IMR-90 (cell line): ENCODE results near the gene SAG. TPM values are rescaled to one million over a fixed set of nuclear protein-coding genes. Genes with fewer than 3 reads are reported as not detected.

Experiments used
- ATAC-seq: fragments of 200-7000 bp; cut with Tn5 transposase; 2 replicates; pipeline ENCODE4 v1.9.1; 2020; ENCODE audit warnings: low read depth, mild to moderate bottlenecking, moderate library complexity
- BruUV-seq: library from RNA; stranded (reverse); fragments of 400-500 nt; replicated peaks from 2 replicates; lab custom pipeline; 2021; lab: Mats Ljungman, UMichigan
- CTCF ChIA-PET: fragments of 300-600 bp; formaldehyde crosslinking; extraction: SDS; loops from one replicate; lab custom pipeline; 2021; ENCODE audit warnings: antibody characterized with exemption; lab: Yijun Ruan, JAX
- POLR2A ChIA-PET: fragments of 300-600 bp; sonication (Branson Sonifier 250); formaldehyde crosslinking; loops from one replicate; lab custom pipeline; 2022; ENCODE audit warnings: antibody characterized with exemption; ENCODE audit not compliant: unreplicated experiment; lab: Charles Lee
- DNase-seq: peaks from one replicate; pipeline ENCODE4 v3.0.0; 2013
- H2AFZ ChIP-seq: replicated peaks from 2 replicates; pipeline ENCODE3; 2013; ENCODE audit warnings: low read length, mild to moderate bottlenecking; ENCODE audit not compliant: poor library complexity
- H2AK5ac ChIP-seq: 2 replicates; pipeline ENCODE4 v1.6.1; 2013; ENCODE audit warnings: low read depth, low read length, inconsistent platforms
- H2AK9ac ChIP-seq: replicated peaks from 2 replicates; pipeline ENCODE3; 2013; ENCODE audit warnings: mild to moderate bottlenecking, low read depth, low read length, moderate library complexity; ENCODE audit not compliant: poor library complexity
- H2BK120ac ChIP-seq: 2 replicates; pipeline ENCODE4 v1.6.1; 2013; ENCODE audit warnings: low read depth, low read length, inconsistent platforms
- H2BK15ac ChIP-seq: 3 replicates; pipeline ENCODE4 v1.6.1; 2013; ENCODE audit warnings: low read depth, low read length, inconsistent platforms
- H2BK20ac ChIP-seq: 2 replicates; pipeline ENCODE4 v1.6.1; 2013; ENCODE audit warnings: low read depth, mild to moderate bottlenecking, inconsistent platforms, low read length, moderate library complexity
- H2BK5ac ChIP-seq: 2 replicates; pipeline ENCODE4 v1.6.1; 2013; ENCODE audit warnings: mild to moderate bottlenecking, low read depth, low read length, inconsistent platforms; ENCODE audit not compliant: poor library complexity, severe bottlenecking
- H3K14ac ChIP-seq: replicated peaks from 2 replicates; pipeline ENCODE4 v1.6.1; 2013; ENCODE audit warnings: low read depth, low read length, inconsistent platforms
- H3K18ac ChIP-seq: 2 replicates; pipeline ENCODE4 v1.6.1; 2013; ENCODE audit warnings: low read depth, low read length, control low read depth
- H3K23ac ChIP-seq: 2 replicates; pipeline ENCODE4 v1.6.1; 2013; ENCODE audit warnings: low read depth, low read length, inconsistent platforms
- H3K27ac ChIP-seq: 2 replicates; pipeline ENCODE4 v1.5.1; 2013; ENCODE audit warnings: mild to moderate bottlenecking, control low read depth, low read length; ENCODE audit not compliant: insufficient read depth
- H3K27me3 ChIP-seq: 2 replicates; pipeline ENCODE4 v1.6.1; 2013; ENCODE audit warnings: low read length; ENCODE audit not compliant: control insufficient read depth, insufficient read depth
- H3K36me3 ChIP-seq: 2 replicates; pipeline ENCODE4 v1.6.1; 2013; ENCODE audit warnings: low read length, mixed read lengths; ENCODE audit not compliant: control insufficient read depth, insufficient read depth
- H3K4ac ChIP-seq: 2 replicates; pipeline ENCODE4 v1.6.1; 2013; ENCODE audit warnings: low read depth, low read length, inconsistent platforms
- H3K4me1 ChIP-seq: 2 replicates; pipeline ENCODE4 v1.6.1; 2013; ENCODE audit warnings: low read length, mixed read lengths; ENCODE audit not compliant: control insufficient read depth, insufficient read depth
- H3K4me2 ChIP-seq: 2 replicates; pipeline ENCODE4 v1.6.1; 2013; ENCODE audit warnings: low read depth, mild to moderate bottlenecking, control low read depth, low read length, moderate library complexity
- H3K4me3 ChIP-seq: 2 replicates; pipeline ENCODE4 v1.5.1; 2013; ENCODE audit warnings: low read depth, mild to moderate bottlenecking, control low read depth, low read length, moderate library complexity; ENCODE audit not compliant: insufficient read depth
- H3K56ac ChIP-seq: 2 replicates; pipeline ENCODE4 v1.6.1; 2013; ENCODE audit warnings: low read length, inconsistent platforms; ENCODE audit not compliant: insufficient read depth; ENCODE audit errors: extremely low read depth
- H3K79me1 ChIP-seq, 2 experiments: 2 replicates each; pipeline ENCODE4 v1.6.1; 2013; ENCODE audit warnings: low read length in 2 of 2, inconsistent platforms in 1 of 2, low read depth in 1 of 2
- H3K9ac ChIP-seq: 2 replicates; pipeline ENCODE4 v1.6.1; 2013; ENCODE audit warnings: low read depth, low read length, control low read depth
- H3K9me1 ChIP-seq: 2 replicates; pipeline ENCODE4 v1.6.1; 2013; ENCODE audit warnings: low read length, inconsistent platforms; ENCODE audit not compliant: insufficient read depth
- H3K9me3 ChIP-seq: 2 replicates; pipeline ENCODE4 v1.6.1; 2013; ENCODE audit warnings: low read length; ENCODE audit not compliant: control insufficient read depth, insufficient read depth
- H4K20me1 ChIP-seq: 2 replicates; pipeline ENCODE4 v1.6.1; 2013; ENCODE audit warnings: low read length, inconsistent platforms; ENCODE audit not compliant: insufficient read depth
- H4K5ac ChIP-seq: 2 replicates; pipeline ENCODE4 v1.6.1; 2013; ENCODE audit warnings: mild to moderate bottlenecking, low read depth, low read length, control low read depth
- H4K8ac ChIP-seq, 2 experiments: 2 replicates each; pipeline ENCODE4 v1.6.1; 2013; ENCODE audit warnings: low read depth in 2 of 2, low read length in 2 of 2, control low read depth in 1 of 2, inconsistent platforms in 1 of 2
- H4K91ac ChIP-seq: 2 replicates; pipeline ENCODE4 v1.6.1; 2013; ENCODE audit warnings: low read depth, low read length, inconsistent platforms; ENCODE audit not compliant: insufficient read depth
- BHLHE40 ChIP-seq: fragments of 150-350 bp; IDR thresholded peaks from 2 replicates; pipeline ENCODE4 v1.6.1; 2016; ENCODE audit warnings: mild to moderate bottlenecking, low read depth, low read length
- CEBPB ChIP-seq: IDR thresholded peaks from 2 replicates; pipeline ENCODE4 v1.6.1; 2012; ENCODE audit warnings: low read depth, low read length, improper control_type of control experiment
- CHD1 ChIP-seq: IDR thresholded peaks from 2 replicates; pipeline ENCODE4 v1.6.1; 2012; ENCODE audit warnings: low read depth, low read length, improper control_type of control experiment
- CTCF ChIP-seq: conservative IDR thresholded peaks from 2 replicates; pipeline ENCODE4 v1.5.1; 2012; ENCODE audit warnings: mild to moderate bottlenecking, low read depth, low read length, improper control_type of control experiment
- ELK1 ChIP-seq: fragments of 150-350 bp; IDR thresholded peaks from 2 replicates; pipeline ENCODE4 v1.6.1; 2016; ENCODE audit warnings: low read depth, mild to moderate bottlenecking, low read length, moderate library complexity, borderline replicate concordance
- FOS ChIP-seq: fragments of 150-350 bp; IDR thresholded peaks from 2 replicates; pipeline ENCODE4 v1.6.1; 2016; ENCODE audit warnings: low read depth, low read length
- MAFK ChIP-seq: IDR thresholded peaks from 2 replicates; pipeline ENCODE4 v1.6.1; 2012; ENCODE audit warnings: low read depth, low read length, improper control_type of control experiment
- MAZ ChIP-seq: IDR thresholded peaks from 2 replicates; pipeline ENCODE4 v1.6.1; 2012; ENCODE audit warnings: low read depth, mild to moderate bottlenecking, low read length, improper control_type of control experiment, moderate library complexity, borderline replicate concordance
- MXI1 ChIP-seq: IDR thresholded peaks from 2 replicates; pipeline ENCODE4 v1.6.1; 2012; ENCODE audit warnings: low read depth, mild to moderate bottlenecking, low read length, moderate library complexity, borderline replicate concordance
- NFE2L2 ChIP-seq: fragments of 150-350 bp; IDR thresholded peaks from 2 replicates; pipeline ENCODE4 v1.6.1; 2016; ENCODE audit warnings: low read depth, mild to moderate bottlenecking, low read length
- POLR2A ChIP-seq: IDR thresholded peaks from 2 replicates; pipeline ENCODE4 v1.6.1; 2012; ENCODE audit warnings: mild to moderate bottlenecking, low read depth, low read length
- RAD21 ChIP-seq: IDR thresholded peaks from 2 replicates; pipeline ENCODE4 v1.6.1; 2012; ENCODE audit warnings: low read length, improper control_type of control experiment
- RCOR1 ChIP-seq: IDR thresholded peaks from 2 replicates; pipeline ENCODE4 v1.6.1; 2012; ENCODE audit warnings: mild to moderate bottlenecking, low read length, improper control_type of control experiment; ENCODE audit not compliant: insufficient replicate concordance
- RFX5 ChIP-seq: IDR thresholded peaks from 2 replicates; pipeline ENCODE4 v1.8.0; 2012; ENCODE audit warnings: low read depth, mild to moderate bottlenecking, low read length, moderate library complexity
- SMC3 ChIP-seq: fragments of 150-350 bp; IDR thresholded peaks from 2 replicates; pipeline ENCODE4 v1.6.1; 2016; ENCODE audit warnings: low read depth, mild to moderate bottlenecking, antibody characterized with exemption, low read length, moderate library complexity
- USF2 ChIP-seq: fragments of 150-350 bp; IDR thresholded peaks from 2 replicates; pipeline ENCODE4 v1.6.1; 2017; ENCODE audit warnings: mild to moderate bottlenecking, antibody characterized with exemption, low read length, low read depth
- WGBS, 2 experiments: methylation state at CpG; one replicate each; pipeline versions ENCODE4 v1.1.5 to v1.1.7; 2013; ENCODE audit warnings: missing lambda C conversion rate in 2 of 2; ENCODE audit not compliant: insufficient read length in 1 of 2; ENCODE audit errors: extremely low coverage in 2 of 2; 5-methylcytosine and 5-hydroxymethylcytosine counted together
- dilution Hi-C: fragments of 300-500 bp; cut with HindIII; formaldehyde crosslinking; loops from one replicate; pipeline ENCODE4 v1.14.3; 2018; ENCODE audit warnings: low sequenced_read_pairs; ENCODE audit not compliant: unreplicated experiment
- in situ Hi-C: fragments of 300-500 bp; cut with MboI; formaldehyde crosslinking; loops from 3 replicates; pipeline ENCODE4 v1.14.3; 2019; ENCODE audit warnings: low sequenced_read_pairs, inconsistent platforms, mixed read lengths
- intact Hi-C: fragments of 100-400 bp; cut with micrococcal nuclease; formaldehyde crosslinking; loops from 2 replicates; pipeline ENCODE4 v1.10.0; 2022
- polyA plus RNA-seq, 3 experiments: library from polyadenylated mRNA; depleted of rRNA; stranded (reverse); fragments of >200 nt; gene quantifications; 2 replicates each; pipeline ENCODE4 v1.2.3, GENCODE V29; 2012; ENCODE audit warnings: low replicate concordance in 1 of 3
- total RNA-seq: library from RNA; depleted of rRNA; stranded (reverse); fragments of >200 nt; gene quantifications from 2 replicates; pipeline ENCODE4 v1.2.3, GENCODE V29; 2012

The SAG gene
- total and polyA plus RNA-seq, 2 of the 4 experiments (the other 2 are of a cell fraction), result not detected

GRCh38 chr2:233342301-233342700, 34.7 kb downstream of the SAG start:
- no TSS peak for BruUV-seq
- Histone ChIP-seq H3K36me3 (no peaks in the 10 kb centered on the region), H3K14ac (no peak overlapping the region), H2AK5ac (no peak overlapping the region), H3K4me3 (no peak overlapping the region), H3K79me1 (no peaks in the 10 kb centered on the region), H4K8ac (no peak overlapping the region), H3K56ac (no peak overlapping the region), H3K9me1 (no peaks in the 10 kb centered on the region), H3K27ac (no peak overlapping the region), H3K4me2 (no peak overlapping the region), H2BK5ac (no peak overlapping the region), H2AK9ac (no peak overlapping the region), H3K4me1 (no peaks in the 10 kb centered on the region), H3K4ac (no peak overlapping the region), H3K27me3 (peaks cover 21% of the 10 kb centered on the region), H2AFZ (no peak overlapping the region), H4K5ac (no peak overlapping the region), H2BK15ac (no peak overlapping the region), H3K23ac (no peak overlapping the region), H4K91ac (no peak overlapping the region), H2BK20ac (no peak overlapping the region), H3K9me3 (no peaks in the 10 kb centered on the region), H4K20me1 (no peaks in the 10 kb centered on the region), H3K18ac (no peak overlapping the region), H2BK120ac (no peak overlapping the region), H3K9ac (no peak overlapping the region)
- DNase-seq (no peak), ATAC-seq (no peak)
- in situ Hi-C loops (no loop called here), intact Hi-C loops (no loop called here), dilution Hi-C loops (no loop called here)
- TF ChIP-seq CHD1 (no peak), MAZ (no peak), CEBPB (no peak), RAD21 (no peak), NFE2L2 (no peak), POLR2A (no peak), USF2 (no peak), CTCF (no peak), RFX5 (no peak), MXI1 (no peak), ELK1 (no peak), FOS (no peak), MAFK (no peak), RCOR1 (no peak), BHLHE40 (no peak), SMC3 (no peak)
- POLR2A ChIA-PET, result no interaction called here
- CTCF ChIA-PET, result interaction anchor here (0.6 kb wide), 1 partner anchor 54 kb away, joined by 3 read pairs; no protein-coding TSS in a partner anchor
- 65% methylated on average over 4 of the region's 5 CpGs; no CpG with 5 or more reads in 1 of the 2 experiments for WGBS, 2 experiments
